IPS DF 19.7 (cell line): ENCODE measurements around the gene SH3GLB2.
"Not testable (repeated sequence)": the region's sequence is repeated elsewhere in the genome, so short reads cannot be mapped to it uniquely, and the experiment has no call there.

Experiments used
- DNase-seq: peaks from one replicate; pipeline ENCODE4 v3.0.0-alpha.2; 2013; ENCODE audit warnings: low read depth, low spot score

SH3GLB2 gene

DNA sequence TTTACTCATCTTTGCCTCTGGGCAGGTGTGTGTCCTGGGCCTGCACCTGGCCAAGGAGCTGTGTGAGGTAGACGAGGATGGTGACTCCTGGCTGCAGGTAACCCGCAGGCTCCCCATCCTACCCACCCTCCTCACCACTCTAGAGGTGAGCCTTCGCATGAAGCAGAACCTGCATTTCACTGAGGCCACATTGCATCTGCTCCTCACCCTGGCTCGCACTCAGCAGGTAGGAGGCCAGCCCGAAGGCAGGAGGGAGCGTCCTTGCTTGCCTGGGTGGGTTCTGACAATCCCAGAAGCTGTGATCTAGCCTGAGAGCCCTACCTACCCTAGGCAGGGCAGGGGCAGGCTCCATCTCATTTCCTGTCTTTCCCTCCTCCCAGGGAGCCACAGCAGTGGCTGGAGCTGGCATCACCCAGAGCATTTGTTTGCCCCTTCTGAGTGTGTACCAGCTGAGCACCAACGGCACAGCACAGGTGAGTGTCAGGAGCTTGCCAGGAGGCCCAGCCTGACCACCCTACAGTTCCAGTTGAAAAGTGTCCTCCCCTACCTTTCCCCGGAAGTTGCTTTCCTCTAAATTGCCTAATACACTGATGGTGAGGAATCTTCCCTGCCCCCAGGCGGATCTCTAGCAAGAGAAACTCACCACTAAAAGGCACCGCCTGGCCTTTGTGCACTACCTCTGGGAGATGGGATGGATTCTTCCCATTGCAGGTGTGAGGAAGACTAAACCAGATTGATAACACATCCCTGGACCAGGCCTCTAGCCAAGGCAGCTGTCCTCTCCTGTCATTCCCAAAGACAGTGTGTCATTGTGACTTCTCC is 26.4 kb downstream of the SH3GLB2 start:
- no peak for DNase-seq

- no peak for DNase-seq
Measured at GRCh38 chr9:128999581-129000206, 28.4 kb downstream of the SH3GLB2 start.

DNA sequence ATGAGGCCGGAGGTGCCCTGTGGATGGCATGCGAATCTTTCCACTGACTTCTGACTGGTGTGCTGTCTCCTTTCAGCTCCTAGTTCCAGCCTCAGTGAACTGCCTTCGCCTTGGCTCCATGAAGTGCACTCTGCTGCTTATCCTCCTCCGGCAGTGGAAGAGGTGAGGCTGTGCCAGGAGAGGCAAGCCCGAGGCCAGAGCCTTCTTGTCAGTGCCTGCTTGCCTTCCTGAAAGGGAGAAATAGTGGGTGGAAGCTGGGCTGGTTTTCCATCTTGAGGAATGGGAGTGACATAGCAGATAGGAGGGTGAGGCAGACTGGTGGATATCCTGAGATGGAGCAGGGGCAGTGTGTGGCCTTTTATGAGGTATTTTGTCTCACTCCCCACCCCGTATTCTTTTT is 29.7 kb downstream of the SH3GLB2 start:
- no peak for DNase-seq

DNA sequence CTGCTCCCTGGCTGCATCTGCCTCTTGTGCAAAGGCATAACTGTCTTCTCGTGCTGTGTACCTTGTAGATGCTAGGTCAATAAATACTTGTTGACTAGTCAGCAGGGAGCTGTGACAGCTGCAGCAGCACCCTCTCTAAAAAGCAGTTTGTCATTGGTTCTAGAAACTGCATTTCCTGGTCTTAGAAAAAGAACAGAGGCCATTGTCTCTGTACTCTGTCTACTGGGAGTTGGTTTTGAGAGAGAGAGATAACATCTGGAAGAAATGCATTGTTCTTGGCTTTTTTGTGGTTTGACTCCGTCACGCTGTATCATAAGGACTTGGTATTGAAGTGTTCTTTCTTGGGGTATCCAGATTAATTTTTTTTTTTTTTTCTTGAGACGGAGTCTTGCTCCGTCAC is 32.3 kb downstream of the SH3GLB2 start:
- no peak for DNase-seq

GRCh38 chr9:128992995-128993394 is 35.1 kb downstream of the SH3GLB2 start:
- no peak for DNase-seq

DNA sequence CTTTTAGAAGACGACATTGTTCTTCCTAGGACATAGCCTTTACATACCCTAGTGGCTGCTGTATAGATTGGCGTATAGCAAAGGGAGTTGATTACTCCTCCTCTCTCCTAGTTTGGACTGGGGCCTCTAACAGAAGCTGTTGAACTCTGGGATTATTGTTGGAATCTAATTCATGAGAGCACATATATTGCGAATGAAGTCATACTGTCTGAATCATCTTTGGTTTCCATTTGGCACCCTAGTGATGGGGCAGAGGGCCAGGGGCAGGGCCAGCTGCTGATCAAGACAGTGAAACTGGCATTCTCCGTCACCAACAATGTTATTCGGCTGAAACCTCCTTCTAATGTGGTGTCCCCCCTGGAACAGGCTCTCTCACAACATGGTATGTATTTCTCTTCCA is 40.3 kb downstream of the SH3GLB2 start:
- no peak for DNase-seq

- no peak for DNase-seq
Measured at GRCh38 chr9:128986671-128987070, 41.5 kb downstream of the SH3GLB2 start.

DNA sequence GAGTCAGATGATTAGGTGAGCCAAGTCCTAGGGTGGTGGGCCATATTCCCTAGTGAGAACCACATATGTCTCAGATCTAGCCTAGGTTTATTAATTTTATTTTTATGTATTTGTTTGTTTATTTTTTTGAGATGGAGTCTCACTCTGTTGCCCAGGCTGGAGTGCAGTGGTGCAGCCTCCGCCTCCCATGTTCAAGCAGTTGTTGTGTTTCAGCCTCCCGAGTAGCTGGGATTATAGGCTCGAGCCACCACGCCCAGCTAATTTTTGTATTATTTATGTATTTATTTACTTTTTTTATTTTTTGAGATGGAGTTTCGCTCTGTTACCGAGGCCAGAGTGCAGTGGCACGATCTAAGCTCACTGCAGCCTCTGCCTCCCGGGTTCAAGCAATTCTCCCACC is 44.6 kb downstream of the SH3GLB2 start:
- no peak for DNase-seq

- DNase-seq, result no peak
Measured at GRCh38 chr9:128979111-128979510, 49.0 kb downstream of the SH3GLB2 start.

DNA sequence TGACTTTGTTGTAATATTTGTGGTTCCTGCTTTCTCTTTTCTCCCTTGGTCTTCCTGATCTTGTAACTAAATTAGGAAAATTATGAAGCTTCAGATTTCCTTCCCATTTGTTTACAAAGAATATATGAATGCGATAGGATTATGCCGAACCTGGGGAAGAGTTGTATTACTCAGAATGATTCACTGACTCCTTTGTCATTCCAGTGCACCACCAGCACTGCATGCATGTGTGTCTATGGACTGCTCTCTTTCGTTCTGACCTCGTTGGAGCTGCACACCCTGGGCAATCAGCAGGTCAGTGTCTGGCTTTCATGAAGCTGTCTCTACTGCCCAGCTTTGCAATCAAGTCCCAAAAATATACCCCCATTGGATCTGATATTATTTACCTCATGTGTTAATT is 55.2 kb downstream of the SH3GLB2 start:
- DNase-seq, result no peak

DNA sequence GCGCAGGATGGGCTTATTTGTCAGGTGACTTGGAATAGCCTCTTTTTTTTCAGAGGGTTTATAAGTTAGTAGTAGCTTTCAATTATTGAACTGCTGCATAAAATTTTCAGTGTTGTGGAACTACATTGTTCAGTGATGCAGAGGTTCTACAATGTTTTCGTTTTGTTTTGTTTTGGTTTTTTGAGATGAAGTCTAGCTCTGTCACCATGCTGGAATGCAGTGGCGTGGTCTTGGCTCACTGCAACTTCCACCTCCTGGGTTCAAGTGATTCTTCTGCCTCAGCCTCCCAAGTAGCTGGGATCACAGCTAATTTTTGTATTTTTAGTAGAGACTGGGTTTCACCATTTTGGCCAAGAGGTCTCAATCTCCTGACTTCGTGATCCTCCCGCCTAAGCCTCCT is 58.6 kb downstream of the SH3GLB2 start:
- no peak for DNase-seq

DNA sequence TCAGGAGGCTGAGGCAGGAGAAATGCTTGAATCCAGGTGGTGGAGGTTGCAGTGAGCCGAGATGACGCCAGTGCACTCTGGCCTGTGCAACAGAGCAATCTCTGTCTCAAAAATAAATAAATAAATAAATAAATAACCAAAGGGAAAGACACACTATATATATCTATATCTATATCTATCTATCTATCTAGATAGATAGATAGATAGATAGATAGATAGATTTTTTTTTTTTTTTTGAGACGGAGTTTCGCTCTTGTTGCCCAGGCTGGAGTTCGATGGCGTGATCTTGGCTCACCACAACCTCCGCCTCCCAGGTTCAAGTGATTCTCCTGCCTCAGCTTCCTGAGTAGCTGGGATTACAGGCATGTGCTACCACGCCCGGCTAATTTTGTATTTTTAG is 66.7 kb downstream of the SH3GLB2 start:
- not testable (repeated sequence) for DNase-seq
